Vagina (tissue), 2 donors: ENCODE results near the gene CLDN1. TPM values are rescaled to one million over a fixed set of nuclear protein-coding genes. Genes with fewer than 3 reads are reported as not detected.

Experiments
- DNase-seq, 2 donors: peaks; one replicate each; pipeline ENCODE4 v3.0.0-alpha.2; 2017; ENCODE audit errors: extremely low spot score in 2 of 2
- H3K27ac ChIP-seq: fragments of 200-600 bp; sonication (generic); one replicate; pipeline ENCODE4 v1.5.1; 2019
- H3K27me3 ChIP-seq: fragments of 200-600 bp; sonication (generic); one replicate; pipeline ENCODE4 v1.5.1; 2019
- H3K36me3 ChIP-seq, 2 donors: fragments of 200-600 bp; sonication (generic); one replicate each; pipeline ENCODE4 v1.5.1; 2017 to 2019
- H3K4me1 ChIP-seq: fragments of 200-600 bp; sonication (generic); one replicate; pipeline ENCODE4 v1.5.1; 2019
- H3K4me3 ChIP-seq, 2 donors: fragments of 200-600 bp; sonication (generic); 1 replicate in 1 of 2; 2 replicates in 1 of 2; pipeline ENCODE4 v1.5.1; 2016 to 2019
- H3K9me3 ChIP-seq: fragments of 200-600 bp; sonication (generic); one replicate; pipeline ENCODE4 v1.5.1; 2019
- CTCF ChIP-seq, 3 experiments: fragments of 450-650 bp in 2 of 3; fragments of 200-600 bp in 1 of 3; sonication (generic) in 1 of 3; IDR thresholded peaks; one replicate each; pipeline ENCODE4 v1.5.1; 2017 to 2019; ENCODE audit warnings: antibody characterized with exemption in 3 of 3, mild to moderate bottlenecking in 2 of 3, moderate library complexity in 2 of 3
- POLR2A ChIP-seq, 2 donors: fragments of 450-650 bp; IDR thresholded peaks; one replicate each; pipeline ENCODE4 v1.6.1; 2017; ENCODE audit warnings: antibody characterized with exemption in 2 of 2, mild to moderate bottlenecking in 2 of 2, moderate library complexity in 2 of 2
- POLR2AphosphoS5 ChIP-seq, 2 donors: sonication (generic); formaldehyde crosslinking; IDR thresholded peaks; one replicate each; pipeline ENCODE4 v1.9.0; 2017; ENCODE audit warnings: antibody characterized with exemption in 2 of 2, mild to moderate bottlenecking in 2 of 2, low read depth in 1 of 2; ENCODE audit not compliant: insufficient read depth in 1 of 2
- intact Hi-C: fragments of 100-400 bp; cut with DNase I; formaldehyde crosslinking; loops from one replicate; pipeline ENCODE4 v1.15.1; 2023
- total RNA-seq: library from RNA; depleted of rRNA; stranded (reverse); fragments of >200 nt; gene quantifications from one replicate; pipeline ENCODE4 v1.2.3, GENCODE V29; 2016

CLDN1 gene
- total RNA-seq, 1 donor from 2014 or later: 48.6 TPM

GRCh38 chr3:190345027-190345821 is 23.0 kb upstream of the CLDN1 start:
- TF ChIP-seq POLR2AphosphoS5 (IDR thresholded peaks at IDR 0.05; ENCODE audit: insufficient read depth in 1 of 2, low read depth in 1 of 2) (no peak), POLR2A (IDR thresholded peaks at IDR 0.05) (no peak), CTCF (IDR thresholded peaks at IDR 0.05) (no peak)
- intact Hi-C loops: no loop called here
- H3K27ac ChIP-seq: peak overlapping the region; percentile 54
- H3K36me3 ChIP-seq: no peaks in the 10 kb centered on the region
- H3K27me3 ChIP-seq: no peaks in the 10 kb centered on the region
- no peak for DNase-seq
- H3K4me1 ChIP-seq: peaks cover 16% of the 10 kb centered on the region
- H3K9me3 ChIP-seq: no peaks in the 10 kb centered on the region
- H3K4me3 ChIP-seq: no peak overlapping the region

GRCh38 chr3:190340071-190340470 is 17.8 kb upstream of the CLDN1 start:
- Histone ChIP-seq H3K9me3 (no peaks in the 10 kb centered on the region), H3K27me3 (no peaks in the 10 kb centered on the region), H3K4me1 (peaks cover 5% of the 10 kb centered on the region), H3K4me3 (no peak overlapping the region), H3K27ac (no peak overlapping the region), H3K36me3 (no peaks in the 10 kb centered on the region)
- TF ChIP-seq POLR2A (IDR thresholded peaks at IDR 0.05) (no peak), CTCF (IDR thresholded peaks at IDR 0.05) (no peak), POLR2AphosphoS5 (IDR thresholded peaks at IDR 0.05; ENCODE audit: insufficient read depth in 1 of 2, low read depth in 1 of 2) (no peak)
- DNase-seq: no peak
- intact Hi-C loops: no loop called here

- Histone ChIP-seq H3K9me3 (no peaks in the 10 kb centered on the region), H3K36me3 (no peaks in the 10 kb centered on the region), H3K4me3 (no peak overlapping the region), H3K4me1 (no peaks in the 10 kb centered on the region), H3K27ac (no peak overlapping the region), H3K27me3 (no peaks in the 10 kb centered on the region)
- intact Hi-C loops: no loop called here
- TF ChIP-seq POLR2AphosphoS5 (IDR thresholded peaks at IDR 0.05; ENCODE audit: insufficient read depth in 1 of 2, low read depth in 1 of 2) (no peak), POLR2A (IDR thresholded peaks at IDR 0.05) (no peak), CTCF (IDR thresholded peaks at IDR 0.05) (no peak)
- no peak for DNase-seq
These were observed 16.9 kb upstream of the CLDN1 start for GRCh38 chr3:190339130-190339529.

GRCh38 chr3:190338717-190339116 is 16.5 kb upstream of the CLDN1 start:
- intact Hi-C loops: no loop called here
- no peak overlapping the region for H3K27ac ChIP-seq
- H3K36me3 ChIP-seq: no peaks in the 10 kb centered on the region
- no peaks in the 10 kb centered on the region for H3K9me3 ChIP-seq
- H3K4me1 ChIP-seq: no peaks in the 10 kb centered on the region
- H3K27me3 ChIP-seq: no peaks in the 10 kb centered on the region
- TF ChIP-seq POLR2AphosphoS5 (IDR thresholded peaks at IDR 0.05; ENCODE audit: insufficient read depth in 1 of 2, low read depth in 1 of 2) (no peak), POLR2A (IDR thresholded peaks at IDR 0.05) (no peak), CTCF (IDR thresholded peaks at IDR 0.05) (no peak)
- DNase-seq: no peak
- no peak overlapping the region for H3K4me3 ChIP-seq

GRCh38 chr3:190337301-190337700 is 15.1 kb upstream of the CLDN1 start:
- H3K27me3 ChIP-seq: no peaks in the 10 kb centered on the region
- TF ChIP-seq POLR2A (IDR thresholded peaks at IDR 0.05): no peak
- TF ChIP-seq POLR2AphosphoS5 (IDR thresholded peaks at IDR 0.05; ENCODE audit: insufficient read depth in 1 of 2, low read depth in 1 of 2): no peak
- no peak for TF ChIP-seq CTCF (IDR thresholded peaks at IDR 0.05)
- H3K4me3 ChIP-seq: no peak overlapping the region
- no peak for DNase-seq
- H3K36me3 ChIP-seq: no peaks in the 10 kb centered on the region
- no peaks in the 10 kb centered on the region for H3K4me1 ChIP-seq
- H3K9me3 ChIP-seq: no peaks in the 10 kb centered on the region
- intact Hi-C loops: no loop called here
- H3K27ac ChIP-seq: no peak overlapping the region
